ENCODE results near the gene RPL36.

RPL36 gene

GRCh38 chr19:5669212-5669611 is 20.9 kb upstream of the RPL36 start:
- TF ChIP-seq CTCF (IDR thresholded peaks at IDR 0.05; ENCODE audit: low read depth, low read length) = no peak
- Histone ChIP-seq H3K4me1 (no peaks in the 10 kb centered on the region), H3K36me3 (peaks cover 68% of the 10 kb centered on the region), H3K9me3 (no peaks in the 10 kb centered on the region), H3K4me3 (ENCODE audit: low read depth, low read length) (no peak overlapping the region), H3K27me3 (no peaks in the 10 kb centered on the region)
- DNase-seq = no peak

- H3K27me3 ChIP-seq = no peaks in the 10 kb centered on the region
- no peaks in the 10 kb centered on the region for H3K4me1 ChIP-seq
- no peaks in the 10 kb centered on the region for H3K9me3 ChIP-seq
- H3K36me3 ChIP-seq = peaks cover 44% of the 10 kb centered on the region
- H3K4me3 ChIP-seq (ENCODE audit: low read depth, low read length) = no peak overlapping the region
- DNase-seq = no peak
- no peak for TF ChIP-seq CTCF (IDR thresholded peaks at IDR 0.05; ENCODE audit: low read depth, low read length)
Measured at GRCh38 chr19:5671600-5671999, 18.5 kb upstream of the RPL36 start.

- DNase-seq = no peak
- Histone ChIP-seq H3K27me3 (no peaks in the 10 kb centered on the region), H3K4me3 (ENCODE audit: low read depth, low read length) (no peak overlapping the region), H3K4me1 (no peaks in the 10 kb centered on the region), H3K36me3 (peaks cover 31% of the 10 kb centered on the region), H3K9me3 (no peaks in the 10 kb centered on the region)
- TF ChIP-seq CTCF (IDR thresholded peaks at IDR 0.05; ENCODE audit: low read depth, low read length) = no peak
Measured at GRCh38 chr19:5672708-5673459, 17.2 kb upstream of the RPL36 start.

GRCh38 chr19:5673752-5674151 is 16.3 kb upstream of the RPL36 start:
- Histone ChIP-seq H3K4me1 (no peaks in the 10 kb centered on the region), H3K36me3 (peaks cover 27% of the 10 kb centered on the region), H3K27me3 (no peaks in the 10 kb centered on the region), H3K9me3 (no peaks in the 10 kb centered on the region), H3K4me3 (ENCODE audit: low read depth, low read length) (no peak overlapping the region)
- DNase-seq = no peak
- TF ChIP-seq CTCF (IDR thresholded peaks at IDR 0.05; ENCODE audit: low read depth, low read length) = no peak

- Histone ChIP-seq H3K36me3 (peaks cover 17% of the 10 kb centered on the region), H3K27me3 (no peaks in the 10 kb centered on the region), H3K4me1 (no peaks in the 10 kb centered on the region), H3K4me3 (ENCODE audit: low read depth, low read length) (no peak overlapping the region), H3K9me3 (no peaks in the 10 kb centered on the region)
- DNase-seq = no peak
- no peak for TF ChIP-seq CTCF (IDR thresholded peaks at IDR 0.05; ENCODE audit: low read depth, low read length)
Measured at GRCh38 chr19:5674714-5675113, 15.4 kb upstream of the RPL36 start.

- no peak for DNase-seq
- Histone ChIP-seq H3K27me3 (no peaks in the 10 kb centered on the region), H3K4me3 (ENCODE audit: low read depth, low read length) (no peak overlapping the region), H3K36me3 (peaks cover 10% of the 10 kb centered on the region), H3K9me3 (no peaks in the 10 kb centered on the region), H3K4me1 (no peaks in the 10 kb centered on the region)
- TF ChIP-seq CTCF (IDR thresholded peaks at IDR 0.05; ENCODE audit: low read depth, low read length) = no peak
Measured at GRCh38 chr19:5676105-5676771, 13.9 kb upstream of the RPL36 start.
